Trophoblast cell (in vitro differentiated cells and primary cell): ENCODE measurements around the gene DHRSX.

Experiments
- DNase-seq, 2 donors: peaks; one replicate each; pipeline ENCODE4 v3.0.0-alpha.2; 2016
- H2AFZ ChIP-seq: 2 replicates; pipeline ENCODE4 v1.6.1; 2013; ENCODE audit warnings: low read length, moderate library complexity, mild to moderate bottlenecking; ENCODE audit not compliant: insufficient read depth, poor library complexity
- H2AK5ac ChIP-seq: 2 replicates; pipeline ENCODE4 v1.6.1; 2013; ENCODE audit warnings: mild to moderate bottlenecking, low read length
- H2BK120ac ChIP-seq: 2 replicates; pipeline ENCODE4 v1.6.1; 2013; ENCODE audit warnings: low read length, mild to moderate bottlenecking, moderate library complexity; ENCODE audit not compliant: insufficient read depth, poor library complexity
- H2BK12ac ChIP-seq: 2 replicates; pipeline ENCODE4 v1.6.1; 2013; ENCODE audit warnings: mild to moderate bottlenecking, low read length, moderate library complexity
- H2BK5ac ChIP-seq: 2 replicates; pipeline ENCODE4 v1.6.1; 2013; ENCODE audit warnings: low read length, low read depth, moderate library complexity, mild to moderate bottlenecking; ENCODE audit not compliant: poor library complexity
- H3K14ac ChIP-seq: 2 replicates; pipeline ENCODE4 v1.6.1; 2013; ENCODE audit warnings: mild to moderate bottlenecking, low read length
- H3K18ac ChIP-seq: 2 replicates; pipeline ENCODE4 v1.6.1; 2013; ENCODE audit warnings: mild to moderate bottlenecking, low read length
- H3K23ac ChIP-seq: 2 replicates; pipeline ENCODE4 v1.6.1; 2013; ENCODE audit warnings: low read length
- H3K27ac ChIP-seq: 2 replicates; pipeline ENCODE4 v1.5.1; 2013; ENCODE audit warnings: low read depth, mild to moderate bottlenecking, inconsistent platforms, low read length, moderate library complexity
- H3K27me3 ChIP-seq: 2 replicates; pipeline ENCODE4 v1.6.1; 2013; ENCODE audit warnings: inconsistent platforms, mild to moderate bottlenecking, low read length, moderate library complexity; ENCODE audit not compliant: insufficient read depth
- H3K36me3 ChIP-seq, 2 experiments: 1 replicate in 1 of 2; 2 replicates in 1 of 2; pipeline ENCODE4 v1.6.1; 2013; ENCODE audit warnings: low read length in 2 of 2, mild to moderate bottlenecking in 2 of 2, moderate library complexity in 1 of 2; ENCODE audit not compliant: insufficient read depth in 2 of 2, control insufficient read depth in 1 of 2
- H3K4ac ChIP-seq: 2 replicates; pipeline ENCODE4 v1.6.1; 2013; ENCODE audit warnings: low read depth, mild to moderate bottlenecking, low read length, moderate library complexity
- H3K4me1 ChIP-seq, 2 experiments: 1 replicate in 1 of 2; 2 replicates in 1 of 2; pipeline ENCODE4 v1.6.1; 2013; ENCODE audit warnings: low read length in 2 of 2, mild to moderate bottlenecking in 2 of 2, moderate library complexity in 1 of 2; ENCODE audit not compliant: insufficient read depth in 2 of 2, control insufficient read depth in 1 of 2
- H3K4me2 ChIP-seq: 2 replicates; pipeline ENCODE4 v1.6.1; 2013; ENCODE audit warnings: inconsistent platforms, mild to moderate bottlenecking, low read length, moderate library complexity
- H3K4me3 ChIP-seq: 2 replicates; pipeline ENCODE4 v1.5.1; 2013; ENCODE audit warnings: mild to moderate bottlenecking, low read depth, low read length, inconsistent platforms
- H3K79me1 ChIP-seq: one replicate; pipeline ENCODE4 v1.6.1; 2013; ENCODE audit warnings: low read length
- H3K79me2 ChIP-seq: 2 replicates; pipeline ENCODE4 v1.6.1; 2013; ENCODE audit warnings: low read length, mild to moderate bottlenecking; ENCODE audit not compliant: control insufficient read depth, insufficient read depth, poor library complexity
- H3K9ac ChIP-seq: 2 replicates; pipeline ENCODE4 v1.6.1; 2013; ENCODE audit warnings: mild to moderate bottlenecking, low read length
- H3K9me3 ChIP-seq: 2 replicates; pipeline ENCODE4 v1.6.1; 2013; ENCODE audit warnings: low read depth, mild to moderate bottlenecking, control low read depth, inconsistent platforms, low read length; ENCODE audit not compliant: insufficient read depth
- H4K12ac ChIP-seq: 2 replicates; pipeline ENCODE4 v1.6.1; 2013; ENCODE audit warnings: low read depth, mild to moderate bottlenecking, low read length, moderate library complexity
- H4K8ac ChIP-seq: 2 replicates; pipeline ENCODE4 v1.6.1; 2013; ENCODE audit warnings: low read depth, mild to moderate bottlenecking, low read length, moderate library complexity
- H4K91ac ChIP-seq: one replicate; pipeline ENCODE4 v1.6.1; 2013; ENCODE audit warnings: low read depth, mild to moderate bottlenecking, low read length, moderate library complexity
- WGBS: extraction: QIAGEN DNeasy Blood & Tissue Kit; methylation state at CpG from one replicate; pipeline ENCODE4 v1.1.7; 2013; ENCODE audit warnings: missing lambda C conversion rate; ENCODE audit not compliant: insufficient read length, insufficient coverage; ENCODE audit errors: extremely low coverage; 5-methylcytosine and 5-hydroxymethylcytosine counted together

The DHRSX gene

DNA sequence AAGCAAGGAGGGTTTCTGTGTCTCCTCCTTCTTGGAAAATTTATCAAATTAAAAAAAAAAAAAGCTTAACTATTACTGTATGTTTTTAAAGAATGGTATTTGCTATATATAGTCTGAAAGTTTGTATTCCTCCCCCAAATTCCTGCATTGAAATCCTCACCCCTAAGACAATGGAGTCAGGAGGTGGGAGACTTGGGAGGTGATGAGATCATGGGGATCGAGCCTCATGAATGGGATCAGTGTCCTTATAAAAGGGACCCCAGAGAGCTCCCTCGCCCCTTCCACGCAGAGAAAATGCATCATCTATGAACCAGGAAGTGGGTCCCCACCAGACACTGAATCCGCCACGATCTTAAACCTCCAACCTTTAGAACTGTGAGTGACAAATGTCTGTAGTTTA is 50.1 kb downstream of the DHRSX start:
- H3K18ac ChIP-seq, result no peak overlapping the region
- H3K36me3 ChIP-seq, result peaks cover 0 to 3% of the 10 kb centered on the region in 2 experiments
- no peak overlapping the region for H4K91ac ChIP-seq
- H3K4me2 ChIP-seq, result no peak overlapping the region
- no peak overlapping the region for H2AFZ ChIP-seq
- H3K9ac ChIP-seq, result no peak overlapping the region
- no peak overlapping the region for H2BK120ac ChIP-seq
- H3K79me1 ChIP-seq, result no peaks in the 10 kb centered on the region
- H3K14ac ChIP-seq, result no peak overlapping the region
- no peak overlapping the region for H4K8ac ChIP-seq
- no peak overlapping the region for H2AK5ac ChIP-seq
- H3K23ac ChIP-seq, result no peak overlapping the region
- no peak overlapping the region for H3K4ac ChIP-seq
- H3K4me3 ChIP-seq, result no peak overlapping the region
- peaks cover 0 to 8% of the 10 kb centered on the region in 2 experiments for H3K4me1 ChIP-seq
- no peak overlapping the region for H4K12ac ChIP-seq
- H3K9me3 ChIP-seq, result peaks cover 11% of the 10 kb centered on the region
- H2BK12ac ChIP-seq, result no peak overlapping the region
- no peak overlapping the region for H2BK5ac ChIP-seq
- no peaks in the 10 kb centered on the region for H3K79me2 ChIP-seq
- WGBS, result no CpG with 5 or more reads among the region's 5 CpGs
- no peak overlapping the region for H3K27ac ChIP-seq
- no peak for DNase-seq
- no peaks in the 10 kb centered on the region for H3K27me3 ChIP-seq

DNA sequence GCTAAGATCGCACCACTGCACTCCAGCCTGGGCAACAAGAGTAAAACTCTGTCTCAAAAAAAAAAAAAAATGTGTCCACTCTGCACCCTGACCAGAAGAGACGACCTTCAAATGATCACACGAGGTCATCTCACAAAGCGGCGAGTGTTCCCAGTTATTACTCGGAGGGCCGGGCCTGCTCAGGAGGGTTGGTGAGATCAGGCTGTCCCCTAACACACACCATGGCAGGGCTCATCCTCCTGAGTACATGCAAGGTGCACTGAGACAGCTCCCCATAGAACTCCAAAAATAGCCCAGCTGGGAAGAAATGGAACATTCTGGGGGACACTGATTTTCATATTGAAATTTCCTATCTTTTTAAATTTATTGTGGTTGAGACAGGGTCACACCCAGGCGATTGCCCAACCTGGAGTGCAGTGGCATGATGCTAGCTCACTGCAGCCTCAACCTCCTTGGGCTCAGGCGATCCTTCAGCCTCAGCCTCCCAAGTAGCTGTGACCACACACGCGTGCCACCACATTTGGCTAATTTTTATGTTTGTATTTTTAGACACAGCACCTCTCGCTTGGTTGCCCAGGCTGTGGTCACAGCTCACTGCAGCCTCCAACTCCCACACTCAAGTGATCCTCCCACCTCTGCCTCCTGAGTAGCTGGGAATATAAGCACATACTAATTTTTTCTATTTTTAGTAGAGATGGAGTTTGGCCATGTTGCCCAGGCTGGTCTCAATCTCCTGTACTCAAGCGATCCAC is 51.5 kb downstream of the DHRSX start:
- no CpG with 5 or more reads among the region's 13 CpGs for WGBS

DNA sequence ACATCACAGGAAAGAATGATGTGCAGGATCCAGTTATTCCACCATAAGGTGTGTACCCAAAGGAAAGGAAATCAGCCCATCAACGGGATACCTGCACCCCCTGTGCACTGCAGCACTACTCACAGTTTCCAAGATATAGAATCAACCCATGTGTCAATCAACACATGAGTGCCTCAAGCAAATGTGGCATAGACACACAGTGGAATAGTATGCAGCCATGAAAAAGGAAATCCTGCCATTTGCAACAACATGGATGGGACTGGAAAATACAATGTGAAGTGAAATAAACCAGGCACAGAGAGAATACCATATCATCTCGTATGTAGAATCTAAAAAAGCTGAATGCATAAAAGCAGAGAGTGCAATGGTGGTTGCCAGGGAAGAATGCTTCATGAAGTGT is 53.3 kb downstream of the DHRSX start:
- no peak overlapping the region for H3K18ac ChIP-seq
- H3K4ac ChIP-seq, result no peak overlapping the region
- H2AFZ ChIP-seq, result no peak overlapping the region
- H3K27me3 ChIP-seq, result no peaks in the 10 kb centered on the region
- H4K12ac ChIP-seq, result no peak overlapping the region
- H2AK5ac ChIP-seq, result no peak overlapping the region
- no peak overlapping the region for H4K8ac ChIP-seq
- H2BK5ac ChIP-seq, result no peak overlapping the region
- no peak overlapping the region for H3K27ac ChIP-seq
- H3K14ac ChIP-seq, result no peak overlapping the region
- H3K4me3 ChIP-seq, result no peak overlapping the region
- H3K79me2 ChIP-seq, result no peaks in the 10 kb centered on the region
- H3K4me1 ChIP-seq, result peaks cover 0 to 8% of the 10 kb centered on the region in 2 experiments
- peaks cover 10% of the 10 kb centered on the region for H3K9me3 ChIP-seq
- H3K4me2 ChIP-seq, result no peak overlapping the region
- no peaks in the 10 kb centered on the region for H3K36me3 ChIP-seq
- no CpG with 5 or more reads among the region's 2 CpGs for WGBS
- H2BK120ac ChIP-seq, result no peak overlapping the region
- no peak overlapping the region for H4K91ac ChIP-seq
- no peak overlapping the region for H3K9ac ChIP-seq
- H3K79me1 ChIP-seq, result no peaks in the 10 kb centered on the region
- no peak for DNase-seq
- no peak overlapping the region for H2BK12ac ChIP-seq
- no peak overlapping the region for H3K23ac ChIP-seq

More for the DNA sequence above, 51.5 kb downstream of the DHRSX start:
- peak overlapping the region; percentile 46 for H3K4me3 ChIP-seq
- no peak overlapping the region for H2BK12ac ChIP-seq
- no peaks in the 10 kb centered on the region for H3K79me2 ChIP-seq
- H2BK5ac ChIP-seq, result no peak overlapping the region
- no peak overlapping the region for H3K4me2 ChIP-seq
- H3K14ac ChIP-seq, result no peak overlapping the region
- peaks cover 0 to 3% of the 10 kb centered on the region in 2 experiments for H3K36me3 ChIP-seq
- H4K12ac ChIP-seq, result no peak overlapping the region
- H2AFZ ChIP-seq, result no peak overlapping the region
- no peaks in the 10 kb centered on the region for H3K79me1 ChIP-seq
- no peak overlapping the region for H3K27ac ChIP-seq
- no peak overlapping the region for H3K18ac ChIP-seq
- no peak overlapping the region for H4K91ac ChIP-seq
- no peak overlapping the region for H4K8ac ChIP-seq
- H2AK5ac ChIP-seq, result no peak overlapping the region
- H3K4ac ChIP-seq, result no peak overlapping the region
- peaks cover 0 to 8% of the 10 kb centered on the region in 2 experiments for H3K4me1 ChIP-seq
- H3K23ac ChIP-seq, result no peak overlapping the region
- H3K9ac ChIP-seq, result no peak overlapping the region
- no peaks in the 10 kb centered on the region for H3K27me3 ChIP-seq
- no peak overlapping the region for H2BK120ac ChIP-seq
- peaks cover 13% of the 10 kb centered on the region for H3K9me3 ChIP-seq
- no peak for DNase-seq

DNA sequence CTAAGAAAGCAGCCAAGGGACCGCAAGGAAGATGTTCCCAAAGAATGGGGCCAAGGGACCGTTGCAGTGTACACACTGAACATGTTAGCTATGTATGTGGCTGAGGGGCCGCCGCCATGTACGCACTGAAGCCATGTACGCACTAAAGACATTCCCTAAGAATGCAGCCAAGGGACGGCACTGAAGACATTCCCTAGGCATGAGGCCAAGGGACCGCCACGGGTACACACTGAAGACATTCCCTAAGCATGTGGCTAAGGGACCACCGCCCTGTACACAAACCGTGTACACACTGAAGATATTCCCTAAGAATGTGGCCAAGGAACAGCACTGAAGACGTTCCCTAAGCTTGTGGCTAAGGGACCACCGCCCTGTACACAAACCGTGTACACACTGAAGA is 54.0 kb downstream of the DHRSX start:
- no CpG with 5 or more reads among the region's 14 CpGs for WGBS
- Histone ChIP-seq H2BK5ac (no peak overlapping the region), H3K9ac (no peak overlapping the region), H2AK5ac (no peak overlapping the region), H3K23ac (no peak overlapping the region), H2AFZ (no peak overlapping the region), H3K9me3 (peaks cover 9% of the 10 kb centered on the region), H4K91ac (no peak overlapping the region), H3K79me1 (no peaks in the 10 kb centered on the region), H3K4me3 (peak overlapping the region; percentile 53), H4K12ac (no peak overlapping the region), H3K4me1 (peaks cover 0 to 4% of the 10 kb centered on the region in 2 experiments), H3K4me2 (no peak overlapping the region), H3K18ac (no peak overlapping the region), H3K27ac (no peak overlapping the region), H3K4ac (no peak overlapping the region), H3K27me3 (no peaks in the 10 kb centered on the region), H3K36me3 (no peaks in the 10 kb centered on the region), H2BK120ac (no peak overlapping the region), H3K14ac (no peak overlapping the region), H3K79me2 (no peaks in the 10 kb centered on the region), H4K8ac (no peak overlapping the region), H2BK12ac (no peak overlapping the region)
- DNase-seq, result no peak
